ENCODE measurements around the gene PTF1A.
A peak's percentile ranks its signal among the peaks of the same experiment; 100 is the strongest.

Gene PTF1A

DNA sequence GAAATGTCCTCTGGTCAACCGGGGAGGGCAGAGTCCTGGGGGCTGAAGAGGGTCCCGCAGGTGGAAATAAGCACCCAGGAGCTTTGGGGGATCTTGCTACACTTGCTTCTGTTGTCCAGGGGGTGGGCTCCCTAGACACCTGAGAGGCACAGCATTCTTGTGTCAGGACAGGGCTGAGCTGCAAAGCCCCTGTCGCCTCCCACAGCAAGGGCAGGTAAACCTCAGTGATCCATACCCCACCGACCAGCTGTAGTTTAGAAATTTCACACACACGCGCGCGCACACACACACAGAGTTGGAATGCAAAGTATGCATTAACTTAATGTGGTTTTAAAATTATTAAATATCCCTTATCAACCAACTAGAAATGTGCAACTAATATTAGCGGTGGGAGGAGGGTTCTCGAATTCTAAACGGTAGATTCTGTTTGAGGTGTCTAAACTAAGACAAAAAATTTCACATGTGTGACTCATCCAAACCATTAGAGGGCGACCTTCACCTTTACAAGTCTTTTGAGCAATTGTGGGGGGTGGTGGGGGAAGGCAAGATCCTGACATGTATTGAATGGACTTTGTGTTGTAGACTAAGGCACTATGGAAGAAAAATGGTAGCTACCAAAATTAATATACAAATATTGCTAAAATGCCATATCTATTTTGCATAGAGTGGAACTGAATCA lies 34.3 kb upstream of the PTF1A start:
- H3K36me3 ChIP-seq: no peaks in the 10 kb centered on the region
- no peaks in the 10 kb centered on the region for H3K9me3 ChIP-seq
- no peaks in the 10 kb centered on the region for H4K20me1 ChIP-seq
- no peaks in the 10 kb centered on the region for H3K27me3 ChIP-seq
- peaks cover 9% of the 10 kb centered on the region for H3K4me1 ChIP-seq
- no peak overlapping the region for H3K27ac ChIP-seq
- H3K4me3 ChIP-seq: no peak overlapping the region; the same call in 1 of the 2 replicates
- no peak overlapping the region for H3K9ac ChIP-seq
- TF ChIP-seq Cebpa-rat (IDR thresholded peaks at IDR 0.05): no peak
- H3K4me2 ChIP-seq: peak overlapping the region; percentile 60

DNA sequence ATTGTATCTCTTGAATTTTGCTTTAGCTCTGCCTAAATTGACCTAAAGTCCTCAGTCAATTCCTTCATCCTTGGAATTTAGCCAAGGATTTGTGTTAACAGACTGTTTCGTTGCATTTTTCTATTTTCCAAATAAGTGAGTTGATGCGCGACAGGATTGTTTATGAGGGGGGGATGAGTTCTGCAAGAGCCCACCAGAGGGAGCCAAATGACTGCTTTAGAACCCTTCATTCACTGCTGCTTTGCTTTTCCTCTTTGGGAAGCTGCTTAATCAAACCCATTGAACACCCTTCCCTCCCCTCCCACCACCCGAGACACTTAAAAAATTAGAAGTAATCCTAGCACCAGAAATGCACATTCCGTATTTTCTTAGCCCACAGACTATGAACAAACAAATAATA lies 33.7 kb upstream of the PTF1A start:
- no peak for TF ChIP-seq Cebpa-rat (IDR thresholded peaks at IDR 0.05)

DNA sequence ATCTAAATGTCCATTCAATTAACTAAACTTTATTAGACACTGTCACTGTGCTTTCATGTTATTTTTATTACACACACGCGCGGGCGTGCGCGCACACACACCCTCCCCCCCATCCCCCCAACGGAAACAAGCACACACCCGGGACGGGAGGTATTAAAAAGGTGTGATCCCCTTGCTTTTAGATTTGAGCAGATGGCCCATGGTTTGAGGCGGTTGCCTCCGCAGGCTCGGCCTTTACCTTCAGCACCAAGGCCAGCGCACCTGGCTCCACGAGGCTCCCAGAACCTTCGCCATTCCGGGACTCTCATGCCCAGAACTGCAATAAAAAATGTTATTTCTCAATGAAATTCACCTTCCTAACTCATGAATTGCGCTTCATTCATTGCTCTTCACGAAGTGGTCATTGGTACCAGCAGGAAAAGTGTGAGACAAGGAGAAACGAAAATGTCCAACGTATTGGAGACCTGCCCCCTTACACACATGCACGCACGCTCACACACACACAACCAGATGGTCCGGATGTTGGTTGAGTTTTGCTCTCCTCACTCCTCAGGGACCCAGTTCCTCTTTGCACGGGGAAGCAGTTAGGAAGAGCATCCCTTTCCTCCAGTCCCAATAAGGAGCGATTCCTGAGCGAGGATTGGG lies 20.8 kb upstream of the PTF1A start:
- Histone ChIP-seq H3K4me3 (no peak overlapping the region), H4K20me1 (no peaks in the 10 kb centered on the region), H3K27ac (no peak overlapping the region), H3K27me3 (no peaks in the 10 kb centered on the region; the same call in 1 of the 2 replicates), H3K9ac (no peak overlapping the region), H3K4me1 (no peaks in the 10 kb centered on the region), H3K4me2 (no peak overlapping the region), H3K9me3 (peaks cover 33% of the 10 kb centered on the region), H3K36me3 (no peaks in the 10 kb centered on the region)
- no peak for TF ChIP-seq Cebpa-rat (IDR thresholded peaks at IDR 0.05)

More for the DNA sequence above, 33.7 kb upstream of the PTF1A start:
- Histone ChIP-seq H3K9ac (no peak overlapping the region), H4K20me1 (no peaks in the 10 kb centered on the region), H3K27ac (no peak overlapping the region), H3K4me1 (peaks cover 9% of the 10 kb centered on the region), H3K36me3 (no peaks in the 10 kb centered on the region), H3K27me3 (no peaks in the 10 kb centered on the region), H3K4me2 (peak overlapping the region; percentile 60), H3K9me3 (no peaks in the 10 kb centered on the region), H3K4me3 (no peak overlapping the region; the same call in 1 of the 2 replicates)

DNA sequence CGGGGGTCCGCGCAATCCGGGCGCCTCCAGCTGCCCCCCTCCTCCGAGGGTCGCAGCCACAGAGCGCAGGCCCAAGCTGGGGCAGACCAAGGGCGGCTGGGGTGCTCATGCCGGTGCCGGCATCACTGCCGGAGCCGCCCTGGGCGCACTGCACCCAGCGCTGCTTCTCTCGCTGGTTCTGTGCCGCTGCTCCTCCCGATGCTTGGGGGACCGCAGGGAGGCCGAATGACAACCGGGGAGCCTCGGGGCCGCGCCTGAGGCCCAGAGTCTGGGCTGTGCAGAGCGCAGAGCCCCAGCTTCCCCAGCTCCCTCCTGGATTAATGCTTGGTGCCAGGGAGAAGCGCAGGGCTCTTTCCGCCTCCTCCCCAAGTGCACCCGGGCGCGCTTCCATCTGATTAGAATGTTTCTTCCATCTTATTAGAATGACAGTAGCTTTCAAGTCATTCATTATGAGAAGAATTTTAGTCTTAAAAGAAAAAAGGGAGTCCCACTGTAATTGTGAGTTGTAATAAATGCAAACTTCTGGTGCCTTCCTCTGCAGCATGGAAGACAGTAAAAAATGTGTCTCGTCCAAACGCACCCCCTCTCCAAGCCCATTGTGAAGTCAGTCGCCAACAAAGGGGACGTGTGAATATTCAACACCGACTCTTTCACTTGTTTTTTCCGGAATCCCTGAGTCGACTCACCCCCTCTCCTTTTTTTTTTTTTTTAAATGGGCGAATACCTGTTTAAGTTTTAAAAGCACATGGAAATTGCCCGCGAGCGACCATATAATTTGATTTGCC lies 19.5 kb upstream of the PTF1A start:
- H3K27me3 ChIP-seq: no peaks in the 10 kb centered on the region; the same call in 1 of the 2 replicates
- H4K20me1 ChIP-seq: no peaks in the 10 kb centered on the region

DNA sequence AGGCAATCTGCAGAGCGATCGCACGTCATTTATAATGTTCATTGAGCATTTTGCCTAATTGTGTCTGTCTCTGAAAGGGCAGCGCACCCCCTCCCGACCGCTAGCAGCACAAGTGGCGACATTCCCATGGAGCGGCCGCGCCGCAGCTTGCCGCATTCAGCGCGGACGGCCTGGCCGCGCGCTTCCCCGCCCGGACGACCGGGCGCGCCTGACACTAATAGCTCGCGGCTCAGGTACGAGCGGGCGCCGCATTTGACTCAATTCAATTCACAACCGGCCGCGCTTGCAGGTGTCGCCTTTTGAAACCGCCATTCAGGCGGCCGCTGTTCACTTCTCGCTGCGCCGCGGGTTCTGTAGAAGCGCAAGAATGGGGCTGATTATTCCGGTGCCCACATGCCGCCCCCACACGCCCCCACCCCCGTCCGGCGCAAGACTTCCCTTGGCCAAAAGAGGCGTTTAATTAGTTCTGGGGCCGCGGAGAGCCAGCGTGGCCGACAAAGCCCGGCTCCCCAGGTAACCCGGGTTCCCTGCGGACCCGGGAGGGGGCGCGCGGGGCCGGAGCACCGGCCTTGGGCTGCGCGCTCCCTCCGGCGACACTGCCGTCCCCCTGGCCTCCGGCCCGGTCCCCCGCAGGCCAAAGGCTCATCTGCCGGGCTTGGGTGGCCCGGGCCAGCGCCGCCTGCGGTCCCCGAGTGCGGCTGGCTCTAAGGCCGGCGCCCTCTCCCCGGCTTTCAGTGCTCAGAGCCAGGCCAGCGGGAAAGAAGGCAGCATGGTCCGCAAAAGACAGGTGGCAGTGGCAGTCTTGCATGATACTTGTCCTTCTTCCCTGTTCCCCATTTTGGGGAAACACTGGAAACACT lies 18.7 kb upstream of the PTF1A start:
- Histone ChIP-seq H3K4me2 (no peak overlapping the region), H3K4me1 (no peaks in the 10 kb centered on the region), H4K20me1 (no peaks in the 10 kb centered on the region), H3K36me3 (no peaks in the 10 kb centered on the region), H3K9ac (no peak overlapping the region), H3K27me3 (no peaks in the 10 kb centered on the region; the same call in 1 of the 2 replicates), H3K4me3 (no peak overlapping the region), H3K9me3 (peaks cover 33% of the 10 kb centered on the region), H3K27ac (no peak overlapping the region)
- no peak for TF ChIP-seq Cebpa-rat (IDR thresholded peaks at IDR 0.05)

More for the DNA sequence above, 19.5 kb upstream of the PTF1A start:
- TF ChIP-seq Cebpa-rat (IDR thresholded peaks at IDR 0.05): no peak
- Histone ChIP-seq H3K4me2 (no peak overlapping the region), H3K27ac (no peak overlapping the region), H3K9ac (no peak overlapping the region), H3K4me3 (no peak overlapping the region), H3K4me1 (no peaks in the 10 kb centered on the region), H3K9me3 (peaks cover 33% of the 10 kb centered on the region), H3K36me3 (no peaks in the 10 kb centered on the region)

DNA sequence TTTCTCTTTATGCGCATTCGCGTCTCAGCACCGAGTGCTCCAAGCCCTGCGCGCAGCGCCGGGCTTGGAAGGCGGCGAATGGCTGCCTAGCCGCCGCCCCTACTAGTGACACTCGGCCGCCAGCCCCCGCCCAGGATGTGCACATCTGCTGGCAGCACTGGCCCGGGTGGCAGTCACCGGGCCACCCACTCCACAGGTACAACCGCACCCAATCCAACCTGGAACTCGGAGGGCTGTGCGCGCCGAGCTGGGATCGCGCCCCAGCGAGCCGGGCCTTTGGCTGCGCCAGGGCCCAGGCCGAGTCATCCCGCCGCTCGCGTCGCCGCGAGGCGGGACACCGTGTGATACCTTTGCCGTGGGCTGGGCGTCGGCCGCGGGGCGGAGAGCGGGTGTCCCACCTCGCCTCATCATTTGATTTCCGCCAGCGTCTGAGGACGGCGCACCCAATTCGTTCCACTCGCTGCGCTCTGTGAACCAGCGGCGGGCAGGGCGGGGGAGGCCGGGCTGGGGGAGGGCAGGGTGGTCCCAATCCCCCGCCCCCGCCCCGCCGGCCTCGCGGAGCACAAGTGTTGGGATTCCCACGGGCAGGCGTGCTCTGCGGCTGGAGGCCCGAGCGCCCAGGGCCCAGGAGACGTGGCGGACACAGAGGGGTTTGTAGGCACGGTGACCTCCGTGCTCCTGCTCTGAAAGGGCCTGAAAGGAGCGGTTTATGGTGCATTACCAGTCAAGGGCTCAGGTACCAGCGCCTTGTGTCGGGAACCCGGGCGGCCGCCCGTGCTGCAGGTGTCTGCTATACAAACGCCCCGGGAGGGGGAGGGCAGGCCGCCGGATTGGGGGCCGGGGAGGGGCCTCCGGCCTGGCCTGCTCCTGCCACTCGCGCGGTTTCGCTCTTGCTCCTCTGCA lies 17.8 kb upstream of the PTF1A start:
- Histone ChIP-seq H3K27me3 (no peaks in the 10 kb centered on the region; the same call in 1 of the 2 replicates), H3K4me2 (no peak overlapping the region), H3K9ac (no peak overlapping the region), H3K36me3 (no peaks in the 10 kb centered on the region), H3K4me1 (no peaks in the 10 kb centered on the region), H3K4me3 (no peak overlapping the region), H3K9me3 (peaks cover 33% of the 10 kb centered on the region), H4K20me1 (no peaks in the 10 kb centered on the region), H3K27ac (no peak overlapping the region)
- no peak for TF ChIP-seq Cebpa-rat (IDR thresholded peaks at IDR 0.05)

DNA sequence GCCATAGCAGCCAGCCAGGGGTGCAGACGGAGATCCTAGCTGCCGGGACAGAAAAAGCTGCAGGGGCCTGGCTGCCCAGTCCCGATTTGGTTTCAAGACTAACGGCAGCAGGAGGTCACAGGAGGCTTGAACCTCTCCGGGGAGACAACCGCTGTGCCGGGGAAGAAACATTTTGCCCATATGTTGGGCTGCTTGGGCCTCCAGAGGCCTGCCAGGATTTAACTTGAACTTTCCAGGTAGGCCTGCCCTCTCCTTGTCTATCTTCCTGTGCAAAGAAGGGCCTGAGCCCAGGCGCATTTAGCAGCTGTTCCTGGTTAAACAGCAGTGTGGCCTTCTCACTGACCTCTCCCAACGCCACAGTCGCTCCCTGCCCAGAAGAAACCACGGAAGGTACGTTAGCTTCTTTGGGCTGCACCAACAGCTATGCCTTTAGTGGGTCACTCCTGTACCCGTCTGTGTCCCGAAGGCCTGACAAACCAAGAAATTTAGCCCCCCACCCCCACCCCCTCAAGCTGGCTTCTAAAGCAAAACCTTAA lies 17.1 kb upstream of the PTF1A start:
- Histone ChIP-seq H3K27ac (no peak overlapping the region), H4K20me1 (no peaks in the 10 kb centered on the region), H3K36me3 (no peaks in the 10 kb centered on the region), H3K4me2 (no peak overlapping the region), H3K4me1 (no peaks in the 10 kb centered on the region), H3K4me3 (no peak overlapping the region), H3K9me3 (peaks cover 33% of the 10 kb centered on the region), H3K27me3 (no peaks in the 10 kb centered on the region; the same call in 1 of the 2 replicates), H3K9ac (no peak overlapping the region)
- no peak for TF ChIP-seq Cebpa-rat (IDR thresholded peaks at IDR 0.05)

DNA sequence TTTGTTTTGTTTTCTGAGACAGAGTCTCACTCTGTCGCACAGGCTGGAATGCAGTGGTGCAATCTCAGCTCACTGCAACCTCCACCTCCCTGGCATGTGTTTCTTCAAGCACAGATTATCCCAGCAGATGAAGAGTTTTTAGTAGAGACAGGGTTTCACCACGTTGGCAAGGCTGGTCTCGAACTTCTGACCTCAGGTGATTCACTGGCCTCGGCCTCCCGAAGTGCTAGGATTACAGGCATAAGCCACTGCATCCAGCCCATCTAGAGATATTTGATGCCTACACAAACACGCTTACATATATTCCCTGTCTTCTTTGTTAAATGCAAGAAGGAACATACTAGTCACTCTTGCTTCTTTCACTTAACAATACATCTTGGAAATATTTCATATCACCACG lies 5.9 kb upstream of the PTF1A start:
- Histone ChIP-seq H3K27me3 (no peaks in the 10 kb centered on the region), H3K36me3 (no peaks in the 10 kb centered on the region), H3K4me3 (no peak overlapping the region), H3K9me3 (peaks cover 4% of the 10 kb centered on the region), H3K4me1 (no peaks in the 10 kb centered on the region), H4K20me1 (no peaks in the 10 kb centered on the region), H3K9ac (no peak overlapping the region), H3K27ac (no peak overlapping the region), H3K4me2 (no peak overlapping the region)
- TF ChIP-seq Cebpa-rat (IDR thresholded peaks at IDR 0.05): no peak
